Measurements from ENCODE around the gene CYP2U1. TPM values are rescaled to one million over a fixed set of nuclear protein-coding genes. Genes with fewer than 3 reads are reported as not detected.
A peak's percentile ranks its signal among the peaks of the same experiment; 100 is the strongest.

The CYP2U1 gene
- total and polyA plus RNA-seq, 4 donors: 1.9 to 7.3 (median 3.8) TPM

GRCh38 chr4:107993969-107994368, 62.6 kb downstream of the CYP2U1 start:
- H3K4me3 ChIP-seq: no peak overlapping the region
- H3K27me3 ChIP-seq (ENCODE audit: control insufficient read depth in 3 of 3, insufficient read depth in 3 of 3, low read length in 2 of 3): no peaks in the 10 kb centered on the region
- H3K36me3 ChIP-seq (ENCODE audit: control insufficient read depth in 4 of 4, insufficient read depth in 4 of 4, low read length in 4 of 4): peaks cover 0 to 7% (median 2%) of the 10 kb centered on the region in 4 donors
- no peak for TF ChIP-seq CTCF (IDR thresholded peaks at IDR 0.05; ENCODE audit: control extremely low read depth, extremely low read depth)
- DNase-seq (no peak), ATAC-seq (ENCODE audit: insufficient read depth, low FRiP score) (no peak)
- H3K27ac ChIP-seq (ENCODE audit: low read depth in 1 of 2, low read length in 1 of 2): peak overlapping the region in 1 of 2 donors; percentile 40
- H3K4me1 ChIP-seq (ENCODE audit: control insufficient read depth in 5 of 5, insufficient read depth in 5 of 5, low read length in 5 of 5): peaks cover 0 to 33% (median 11%) of the 10 kb centered on the region in 5 donors
- WGBS, 2 donors: 37 to 54% methylated on average over 3 of the region's 3 CpGs
- no peaks in the 10 kb centered on the region for H3K9me3 ChIP-seq (ENCODE audit: control insufficient read depth in 4 of 4, insufficient read depth in 3 of 4, low read length in 3 of 4)
- H3K9ac ChIP-seq (ENCODE audit: insufficient read depth in 1 of 2, low read length in 2 of 2): no peak overlapping the region

- Histone ChIP-seq H3K9me3 (ENCODE audit: control insufficient read depth in 4 of 4, insufficient read depth in 3 of 4, low read length in 3 of 4) (no peaks in the 10 kb centered on the region), H3K27ac (ENCODE audit: low read depth in 1 of 2, low read length in 1 of 2) (peak overlapping the region in 1 of 2 donors; percentile 28), H3K4me3 (no peak overlapping the region), H3K4me1 (ENCODE audit: control insufficient read depth in 5 of 5, insufficient read depth in 5 of 5, low read length in 5 of 5) (peaks cover 0 to 33% (median 12%) of the 10 kb centered on the region in 5 donors), H3K9ac (ENCODE audit: insufficient read depth in 1 of 2, low read length in 2 of 2) (no peak overlapping the region), H3K27me3 (ENCODE audit: control insufficient read depth in 3 of 3, insufficient read depth in 3 of 3, low read length in 2 of 3) (no peaks in the 10 kb centered on the region), H3K36me3 (ENCODE audit: control insufficient read depth in 4 of 4, insufficient read depth in 4 of 4, low read length in 4 of 4) (peaks cover 0 to 5% (median 3%) of the 10 kb centered on the region in 4 donors)
- TF ChIP-seq CTCF (IDR thresholded peaks at IDR 0.05; ENCODE audit: control extremely low read depth, extremely low read depth): no peak
- ATAC-seq (ENCODE audit: insufficient read depth, low FRiP score): no peak
- no peak for DNase-seq
Observed at GRCh38 chr4:107994894-107995293, 63.5 kb downstream of the CYP2U1 start.

GRCh38 chr4:107996949-107997788, 65.8 kb downstream of the CYP2U1 start:
- no peak overlapping the region for H3K9ac ChIP-seq (ENCODE audit: insufficient read depth in 1 of 2, low read length in 2 of 2)
- H3K27ac ChIP-seq (ENCODE audit: low read depth in 1 of 2, low read length in 1 of 2): peak overlapping the region; percentile 43 to 94
- no peak overlapping the region for H3K4me3 ChIP-seq
- no peaks in the 10 kb centered on the region for H3K9me3 ChIP-seq (ENCODE audit: control insufficient read depth in 4 of 4, insufficient read depth in 3 of 4, low read length in 3 of 4)
- ATAC-seq (ENCODE audit: insufficient read depth, low FRiP score) (peak; percentile 50), DNase-seq (peak in 1 of 3 donors; percentile 36)
- peaks cover 0 to 34% (median 12%) of the 10 kb centered on the region in 5 donors for H3K4me1 ChIP-seq (ENCODE audit: control insufficient read depth in 5 of 5, insufficient read depth in 5 of 5, low read length in 5 of 5)
- H3K27me3 ChIP-seq (ENCODE audit: control insufficient read depth in 3 of 3, insufficient read depth in 3 of 3, low read length in 2 of 3): no peaks in the 10 kb centered on the region
- no peak for TF ChIP-seq CTCF (IDR thresholded peaks at IDR 0.05; ENCODE audit: control extremely low read depth, extremely low read depth)
- H3K36me3 ChIP-seq (ENCODE audit: control insufficient read depth in 4 of 4, insufficient read depth in 4 of 4, low read length in 4 of 4): peaks cover 0 to 4% (median 3%) of the 10 kb centered on the region in 4 donors
- WGBS, 2 donors: 62 to 68% methylated on average over 5 of the region's 5 CpGs

Measured in lung (tissue), 12 donors.